A549 (cell line): ENCODE data around the gene GFM2. TPM values are rescaled to one million over a fixed set of nuclear protein-coding genes. Genes with fewer than 3 reads are reported as not detected.

Experiments used
- ATAC-seq, 2 experiments: fragments of 200-7000 bp in 1 of 2; fragments of >200 bp in 1 of 2; cut with Nextera tagmentation in 1 of 2; cut with Tn5 transposase in 1 of 2; 3 replicates each; pipeline versions ENCODE4 v1.8.0 to v1.9.1; 2018 to 2020; ENCODE audit warnings: mild to moderate bottlenecking in 1 of 2, moderate library complexity in 1 of 2
- CTCF ChIA-PET: fragments of 300-600 bp; sonication (Branson Sonifier 250); formaldehyde crosslinking; extraction: SDS; loops from one replicate; lab custom pipeline; 2021; ENCODE audit warnings: antibody characterized with exemption, inconsistent platforms; lab: Yijun Ruan, JAX
- POLR2A ChIA-PET: fragments of 350-600 bp; formaldehyde crosslinking; extraction: SDS; loops from one replicate; lab custom pipeline; 2021; ENCODE audit warnings: antibody characterized with exemption, inconsistent platforms; lab: Yijun Ruan, JAX
- DNase-seq, 2 experiments: peaks; one replicate each; pipeline versions ENCODE4 v3.0.0 to v3.0.0-alpha.2; 2011 to 2016; ENCODE audit warnings: low read depth in 1 of 2, low spot score in 1 of 2
- FAIRE-seq: peaks from 2 replicates; lab custom pipeline; 2011; peaks lifted over from hg19 to GRCh38; lab: Jason Lieb, UNC
- H3K27ac ChIP-seq, 2 experiments: fragments of >200 bp; sonication (Bioruptor Twin); formaldehyde crosslinking; 3 replicates each; pipeline ENCODE4 v1.5.1; 2016 to 2017
- H3K4me1 ChIP-seq: fragments of >200 bp; sonication (Bioruptor Twin); formaldehyde crosslinking; 3 replicates; pipeline ENCODE4 v1.6.1; 2016
- H3K4me2 ChIP-seq: fragments of >200 bp; sonication (Bioruptor Twin); formaldehyde crosslinking; 3 replicates; pipeline ENCODE4 v1.6.1; 2016
- H3K4me3 ChIP-seq: fragments of >200 bp; sonication (Bioruptor Twin); formaldehyde crosslinking; 3 replicates; pipeline ENCODE4 v1.5.1; 2016
- H3K9me3 ChIP-seq: fragments of >200 bp; sonication (Bioruptor Twin); formaldehyde crosslinking; 3 replicates; pipeline ENCODE4 v1.6.1; 2016
- CBX8 ChIP-seq: fragments of 200-600 bp; sonication (generic); IDR thresholded peaks from 2 replicates; pipeline ENCODE4 v1.6.1; 2016
- CHD2 ChIP-seq: fragments of 150-350 bp; IDR thresholded peaks from 2 replicates; pipeline ENCODE4 v1.6.1; 2014; ENCODE audit warnings: low read length; ENCODE audit not compliant: partially characterized antibody
- ESRRA ChIP-seq: fragments of 150-350 bp; IDR thresholded peaks from 2 replicates; pipeline ENCODE4 v1.6.1; 2014; ENCODE audit warnings: mild to moderate bottlenecking, low read length, borderline replicate concordance
- FOSL2 ChIP-seq, 2 experiments: fragments of 450-650 bp in 1 of 2; fragments of >200 bp in 1 of 2; sonication (Bioruptor Twin) in 1 of 2; formaldehyde crosslinking; IDR thresholded peaks; 2 replicates each; pipeline versions ENCODE4 v1.5.0 to v1.6.1; 2016 to 2020; ENCODE audit warnings: mild to moderate bottlenecking in 1 of 2, moderate library complexity in 1 of 2
- FOXS1 ChIP-seq: fragments of 250-450 bp; sonication (Bioruptor Pico); IDR thresholded peaks from 2 replicates; pipeline ENCODE4 v1.5.0; 2020; ENCODE audit warnings: mild to moderate bottlenecking, moderate library complexity
- HDAC2 ChIP-seq: fragments of 200-600 bp; sonication (generic); IDR thresholded peaks from 2 replicates; pipeline ENCODE4 v1.6.1; 2016
- HOXA7 ChIP-seq: fragments of 250-450 bp; sonication (Bioruptor Pico); IDR thresholded peaks from 2 replicates; pipeline ENCODE4 v1.5.0; 2020; ENCODE audit warnings: mild to moderate bottlenecking, moderate library complexity
- JUN ChIP-seq, 2 experiments: fragments of >200 bp; sonication (Bioruptor Twin); formaldehyde crosslinking; IDR thresholded peaks; 2 replicates in 1 of 2; 3 replicates in 1 of 2; pipeline ENCODE4 v1.6.1; 2016 to 2017
- JUNB ChIP-seq: fragments of >200 bp; sonication (Bioruptor Twin); formaldehyde crosslinking; IDR thresholded peaks from 2 replicates; pipeline ENCODE4 v1.6.1; 2016
- KDM1A ChIP-seq: fragments of 200-600 bp; sonication (generic); IDR thresholded peaks from 2 replicates; pipeline ENCODE4 v1.6.1; 2016; ENCODE audit warnings: low read depth, mild to moderate bottlenecking
- KDM5A ChIP-seq: fragments of 200-600 bp; sonication (generic); IDR thresholded peaks from 2 replicates; pipeline ENCODE4 v1.6.1; 2016; ENCODE audit warnings: antibody characterized with exemption, mild to moderate bottlenecking
- MAFK ChIP-seq: fragments of 450-650 bp; IDR thresholded peaks from 2 replicates; pipeline ENCODE4 v1.6.1; 2014; ENCODE audit not compliant: partially characterized antibody
- MAZ ChIP-seq: fragments of 150-350 bp; IDR thresholded peaks from 2 replicates; pipeline ENCODE4 v1.6.1; 2014; ENCODE audit warnings: antibody characterized with exemption, low read depth, low read length, borderline replicate concordance
- NR3C1 ChIP-seq: fragments of >200 bp; sonication (Bioruptor Twin); formaldehyde crosslinking; IDR thresholded peaks from 3 replicates; pipeline ENCODE4 v1.6.1; 2017
- PHF8 ChIP-seq: fragments of 200-600 bp; sonication (generic); IDR thresholded peaks from 2 replicates; pipeline ENCODE4 v1.6.1; 2016; ENCODE audit warnings: low read depth, mild to moderate bottlenecking, antibody characterized with exemption, moderate library complexity, borderline replicate concordance
- POLR2A ChIP-seq: IDR thresholded peaks from 2 replicates; pipeline ENCODE4 v1.6.1; 2012; ENCODE audit warnings: mild to moderate bottlenecking, low read length
- POLR2AphosphoS2 ChIP-seq: conservative IDR thresholded peaks from 2 replicates; pipeline ENCODE4 v1.6.1; 2012; ENCODE audit warnings: low read length, improper control_type of control experiment, inconsistent platforms
- RFX5 ChIP-seq: fragments of 450-650 bp; IDR thresholded peaks from 2 replicates; pipeline ENCODE4 v1.7.1; 2014; ENCODE audit warnings: antibody characterized with exemption, mild to moderate bottlenecking, moderate library complexity
- SMC3 ChIP-seq: fragments of >200 bp; sonication (Bioruptor Twin); formaldehyde crosslinking; IDR thresholded peaks from 3 replicates; pipeline ENCODE4 v1.6.1; 2018; ENCODE audit warnings: inconsistent platforms
- SREBF2 ChIP-seq: fragments of 450-650 bp; IDR thresholded peaks from 2 replicates; pipeline ENCODE4 v1.6.1; 2014; ENCODE audit warnings: mild to moderate bottlenecking, moderate library complexity
- ZNF302 ChIP-seq: fragments of 250-450 bp; sonication (Bioruptor Pico); IDR thresholded peaks from 2 replicates; pipeline ENCODE4 v1.9.0; 2021; ENCODE audit warnings: inconsistent platforms, mild to moderate bottlenecking, moderate library complexity
- ZSCAN20 ChIP-seq: fragments of 250-450 bp; sonication (Bioruptor Pico); IDR thresholded peaks from 2 replicates; pipeline ENCODE4 v1.8.0; 2022; ENCODE audit warnings: mild to moderate bottlenecking, moderate library complexity
- WGBS: methylation state at CpG from one replicate; pipeline ENCODE4 v1.1.6; 2017; ENCODE audit errors: missing lambda C conversion rate; 5-methylcytosine and 5-hydroxymethylcytosine counted together
- polyA plus RNA-seq, 4 experiments: library from polyadenylated mRNA; depleted of rRNA in 3 of 4; stranded (reverse); fragments of >200 nt; fragmentation: RNase III in 1 of 4; extraction: RNeasy Plus Mini Kit Qiagen cat#74134 plus additional on column Dnase treatment in 1 of 4; gene quantifications; 2 replicates in 3 of 4; 3 replicates in 1 of 4; pipeline ENCODE4 v1.2.3, GENCODE V29; 2011 to 2017
- TF ChIP-seq, protein P1 (sequence below): fragments of 200-600 bp; sonication (generic); IDR thresholded peaks from 2 replicates; pipeline ENCODE4 v1.6.1; 2016; ENCODE audit warnings: antibody characterized with exemption, mild to moderate bottlenecking, moderate library complexity
- TF ChIP-seq, protein P2 (sequence below): IDR thresholded peaks from 2 replicates; pipeline ENCODE4 v1.6.1; 2012; ENCODE audit warnings: low read depth, borderline replicate concordance
- TF ChIP-seq, protein P3 (sequence below): fragments of 250-450 bp; sonication (Bioruptor Pico); IDR thresholded peaks from 2 replicates; pipeline ENCODE4 v1.5.0; 2020; ENCODE audit warnings: low read depth, mild to moderate bottlenecking, moderate library complexity

The GFM2 gene
- polyA plus RNA-seq, 2 of the 4 experiments (the other 2 are of a cell fraction): 32.2 to 63.1 TPM

DNA sequence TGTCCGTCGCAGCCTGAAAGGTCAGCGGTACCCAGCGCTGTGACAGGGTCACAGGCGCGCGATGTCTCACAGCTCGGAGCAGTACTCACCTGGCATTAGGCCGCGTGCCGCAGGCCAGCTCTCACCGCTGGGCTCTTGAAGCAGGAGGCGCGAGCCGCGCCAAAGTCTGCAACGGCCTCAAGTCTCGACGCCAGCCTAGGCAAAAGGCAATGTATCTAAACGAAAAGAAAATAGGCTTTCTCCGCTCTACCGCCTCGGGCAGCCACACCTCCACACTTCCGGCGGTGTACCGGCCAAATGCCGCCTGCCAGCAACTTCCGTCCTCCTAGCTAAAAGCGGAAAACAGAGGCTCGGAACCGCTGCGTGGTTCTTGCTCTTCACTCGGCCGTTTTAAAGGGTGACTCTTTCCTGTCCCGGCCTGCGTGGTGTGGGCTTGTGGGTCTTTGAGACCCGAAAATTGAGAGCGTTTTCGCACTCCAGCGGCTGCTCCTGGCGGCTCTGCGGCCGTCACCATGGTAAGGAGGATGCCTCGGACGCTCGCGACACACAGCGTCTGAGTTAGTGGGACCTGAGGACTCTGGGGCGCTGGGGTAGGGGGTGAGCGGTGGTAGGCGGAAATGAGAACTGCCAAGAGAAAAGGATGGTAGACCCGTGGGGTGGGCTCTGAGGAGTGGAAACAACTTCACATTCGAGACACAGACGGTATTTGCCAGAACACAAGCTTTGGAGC, at the start of gene GFM2, which contains the start of gene NSA2 (continued):
- TF ChIP-seq FOXS1: no peak; the same call in 1 of the 2 replicates
- TF ChIP-seq SMC3: no peak
- TF ChIP-seq HDAC2: peak; percentile 20; the same call in 1 of the 2 replicates
- TF ChIP-seq, protein P1, sequence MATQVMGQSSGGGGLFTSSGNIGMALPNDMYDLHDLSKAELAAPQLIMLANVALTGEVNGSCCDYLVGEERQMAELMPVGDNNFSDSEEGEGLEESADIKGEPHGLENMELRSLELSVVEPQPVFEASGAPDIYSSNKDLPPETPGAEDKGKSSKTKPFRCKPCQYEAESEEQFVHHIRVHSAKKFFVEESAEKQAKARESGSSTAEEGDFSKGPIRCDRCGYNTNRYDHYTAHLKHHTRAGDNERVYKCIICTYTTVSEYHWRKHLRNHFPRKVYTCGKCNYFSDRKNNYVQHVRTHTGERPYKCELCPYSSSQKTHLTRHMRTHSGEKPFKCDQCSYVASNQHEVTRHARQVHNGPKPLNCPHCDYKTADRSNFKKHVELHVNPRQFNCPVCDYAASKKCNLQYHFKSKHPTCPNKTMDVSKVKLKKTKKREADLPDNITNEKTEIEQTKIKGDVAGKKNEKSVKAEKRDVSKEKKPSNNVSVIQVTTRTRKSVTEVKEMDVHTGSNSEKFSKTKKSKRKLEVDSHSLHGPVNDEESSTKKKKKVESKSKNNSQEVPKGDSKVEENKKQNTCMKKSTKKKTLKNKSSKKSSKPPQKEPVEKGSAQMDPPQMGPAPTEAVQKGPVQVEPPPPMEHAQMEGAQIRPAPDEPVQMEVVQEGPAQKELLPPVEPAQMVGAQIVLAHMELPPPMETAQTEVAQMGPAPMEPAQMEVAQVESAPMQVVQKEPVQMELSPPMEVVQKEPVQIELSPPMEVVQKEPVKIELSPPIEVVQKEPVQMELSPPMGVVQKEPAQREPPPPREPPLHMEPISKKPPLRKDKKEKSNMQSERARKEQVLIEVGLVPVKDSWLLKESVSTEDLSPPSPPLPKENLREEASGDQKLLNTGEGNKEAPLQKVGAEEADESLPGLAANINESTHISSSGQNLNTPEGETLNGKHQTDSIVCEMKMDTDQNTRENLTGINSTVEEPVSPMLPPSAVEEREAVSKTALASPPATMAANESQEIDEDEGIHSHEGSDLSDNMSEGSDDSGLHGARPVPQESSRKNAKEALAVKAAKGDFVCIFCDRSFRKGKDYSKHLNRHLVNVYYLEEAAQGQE: no peak
- TF ChIP-seq ESRRA: no peak
- 0 out of 2 replicates have a peak, but pooled peaks have one; percentile 35 for TF ChIP-seq RFX5
- TF ChIP-seq POLR2A: peak; percentile 56
- no peak for TF ChIP-seq MAZ
- peak; percentile 78 for TF ChIP-seq KDM5A
- TF ChIP-seq JUN (IDR thresholded peaks at IDR 0.05): peak; percentile 88 to 89; a peak in 4 of 5 replicates
- TF ChIP-seq KDM1A: no peak

DNA sequence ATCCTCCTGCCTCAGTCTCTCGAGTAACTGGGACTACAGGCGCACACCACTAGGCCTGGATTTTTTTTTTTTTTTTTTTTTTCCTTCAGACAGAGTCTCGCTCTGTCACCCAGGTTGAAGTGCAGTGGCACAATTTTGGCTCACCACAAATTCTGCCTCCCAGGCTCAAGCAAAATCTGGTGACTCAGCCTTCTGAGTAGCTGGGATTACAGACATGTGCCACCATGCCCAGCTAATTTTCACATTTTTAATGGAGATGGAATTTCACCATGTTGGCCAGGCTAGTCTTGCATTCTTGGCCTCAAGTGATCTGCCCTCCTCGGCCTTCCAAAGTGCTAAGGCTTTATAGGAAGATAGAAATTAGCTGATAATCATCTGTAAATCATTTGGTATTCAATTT, 44.0 kb upstream of the GFM2 start:
- FAIRE-seq (no peak), ATAC-seq (no peak)
- H3K4me1 ChIP-seq: peaks cover under 1% of the 10 kb centered on the region; the same call in 2 of the 3 replicates
- CTCF ChIA-PET: interaction anchor here (0.7 kb wide), 1 partner anchor 240 kb away, joined by 3 read pairs; no protein-coding TSS in a partner anchor
- H3K27ac ChIP-seq: no peak overlapping the region
- no peaks in the 10 kb centered on the region for H3K9me3 ChIP-seq
- POLR2A ChIA-PET: no interaction called here
- 93% methylated on average over 4 of the region's 4 CpGs for WGBS
- TF ChIP-seq, protein P2, sequence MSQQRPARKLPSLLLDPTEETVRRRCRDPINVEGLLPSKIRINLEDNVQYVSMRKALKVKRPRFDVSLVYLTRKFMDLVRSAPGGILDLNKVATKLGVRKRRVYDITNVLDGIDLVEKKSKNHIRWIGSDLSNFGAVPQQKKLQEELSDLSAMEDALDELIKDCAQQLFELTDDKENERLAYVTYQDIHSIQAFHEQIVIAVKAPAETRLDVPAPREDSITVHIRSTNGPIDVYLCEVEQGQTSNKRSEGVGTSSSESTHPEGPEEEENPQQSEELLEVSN: no peak
- TF ChIP-seq CBX8: no peak
- no peak for TF ChIP-seq CHD2
- TF ChIP-seq PHF8: no peak
- no peak for TF ChIP-seq MAFK
- no peak for TF ChIP-seq FOSL2 (IDR thresholded peaks at IDR 0.05)
- no peak for TF ChIP-seq FOSL2 (CRISPR knock-in tag; IDR thresholded peaks at IDR 0.05)
- TF ChIP-seq NR3C1: no peak
- TF ChIP-seq, protein P3, sequence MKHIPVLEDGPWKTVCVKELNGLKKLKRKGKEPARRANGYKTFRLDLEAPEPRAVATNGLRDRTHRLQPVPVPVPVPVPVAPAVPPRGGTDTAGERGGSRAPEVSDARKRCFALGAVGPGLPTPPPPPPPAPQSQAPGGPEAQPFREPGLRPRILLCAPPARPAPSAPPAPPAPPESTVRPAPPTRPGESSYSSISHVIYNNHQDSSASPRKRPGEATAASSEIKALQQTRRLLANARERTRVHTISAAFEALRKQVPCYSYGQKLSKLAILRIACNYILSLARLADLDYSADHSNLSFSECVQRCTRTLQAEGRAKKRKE (CRISPR knock-in tag): no peak
- no peak for TF ChIP-seq HOXA7 (CRISPR knock-in tag)
- TF ChIP-seq ZNF302 (CRISPR knock-in tag): no peak
- no peak for TF ChIP-seq JUNB
- no peak for TF ChIP-seq POLR2AphosphoS2
- no peak for TF ChIP-seq SREBF2
- no peak for TF ChIP-seq ZSCAN20 (CRISPR knock-in tag)
- TF ChIP-seq, all 56 proteins: peak for 0
- Histone ChIP-seq H3K4me2 (no peak overlapping the region), H3K4me3 (no peak overlapping the region)
- DNase-seq: no peak
